GM12891 (cell line): Measurements from ENCODE around the gene ICA1.

ENCODE experiments used
- POLR2AphosphoS5 ChIP-seq: IDR thresholded peaks from 2 replicates; pipeline ENCODE4 v1.6.1; 2011; ENCODE audit warnings: low read depth, low read length, control low read depth
- TAF1 ChIP-seq: IDR thresholded peaks from 2 replicates; pipeline ENCODE4 v1.6.1; 2011; ENCODE audit warnings: low read depth, low read length, control low read depth

DNA sequence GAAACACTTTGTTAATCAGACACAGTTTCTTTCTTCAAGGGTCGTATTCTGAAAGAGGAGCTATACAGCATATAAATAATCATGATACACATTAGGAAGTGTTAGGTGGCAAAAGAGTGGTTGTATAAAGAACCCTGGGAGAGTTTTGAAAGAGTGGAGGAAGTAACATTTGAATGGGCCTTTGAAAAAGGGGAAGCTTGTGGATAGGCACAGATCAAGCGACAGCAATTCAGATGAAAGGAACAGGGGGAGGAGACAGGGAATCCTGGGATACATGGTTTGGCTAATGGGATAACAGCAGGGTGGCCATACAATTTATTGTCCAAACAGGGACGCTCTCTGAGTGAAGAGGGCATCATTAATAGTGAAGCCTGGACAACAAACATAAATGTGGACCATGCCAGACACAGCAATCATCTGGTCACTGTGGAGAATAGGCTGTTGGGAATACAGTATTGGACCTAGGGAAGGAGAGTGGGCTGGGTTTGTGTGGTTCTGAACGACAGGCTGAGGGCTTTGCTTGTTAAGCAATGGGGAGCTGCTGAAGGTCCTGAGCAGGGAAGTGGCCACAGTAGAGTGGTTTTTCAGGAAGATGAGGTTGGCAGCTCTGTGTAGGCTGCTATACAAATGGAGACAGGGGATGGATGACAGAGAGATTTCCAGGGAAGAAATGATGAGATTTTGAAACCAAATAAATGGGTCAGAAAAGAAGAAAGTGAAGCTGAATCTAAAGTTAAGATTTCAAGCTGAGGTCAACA, 75.9 kb downstream of the ICA1 start:
- TF ChIP-seq POLR2AphosphoS5 (no peak), TAF1 (no peak)
